ENCODE results near the gene TMEM121. TPM values are rescaled to one million over a fixed set of nuclear protein-coding genes. Genes with fewer than 3 reads are reported as not detected.

The TMEM121 gene
- total and polyA plus RNA-seq, 10 of the 15 experiments (the other 5 are each of a cell fraction or from before 2014, with no cell fraction given) = 0.04 to 4.9 (median 1.2) TPM; not detected in 2

DNA sequence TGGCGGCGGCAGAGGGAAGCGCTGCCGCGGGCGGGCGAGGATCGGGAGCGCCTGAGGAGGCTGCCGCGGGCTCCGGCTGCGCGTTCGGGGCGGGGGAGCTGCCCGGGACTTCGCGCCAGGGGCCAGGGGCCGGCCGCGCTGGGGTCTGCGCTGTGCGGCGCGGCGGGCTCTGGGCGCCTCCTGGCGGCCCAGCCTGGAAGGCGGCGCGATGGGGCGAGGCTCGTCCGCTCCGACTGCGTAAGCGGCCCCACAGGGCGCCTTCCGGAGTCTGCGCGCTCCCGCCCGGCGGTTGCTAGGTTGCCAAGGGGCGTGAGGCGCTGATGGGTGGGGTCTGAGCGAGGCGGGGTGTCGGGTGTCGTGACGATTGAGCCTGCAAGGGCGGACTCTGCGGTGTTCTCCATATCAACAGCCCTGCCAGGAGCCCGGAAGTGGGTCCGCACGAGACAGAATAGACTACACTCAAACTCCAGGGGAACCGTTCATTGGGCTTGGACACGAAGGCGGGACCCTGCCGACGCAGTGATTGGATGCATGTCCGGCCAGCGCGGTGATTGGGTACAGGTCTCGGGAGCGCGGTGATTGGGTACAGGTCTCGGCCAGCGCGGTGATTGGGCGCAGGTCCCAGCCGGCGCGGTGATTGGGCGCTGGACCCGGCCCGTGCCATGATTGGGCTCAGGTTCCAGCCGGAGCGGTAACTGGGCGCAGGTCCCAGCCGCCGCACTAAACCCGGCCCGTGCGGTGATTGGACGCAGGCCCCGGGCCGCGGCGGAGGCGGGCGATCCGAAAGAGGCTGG lies 35.6 kb upstream of the TMEM121 start, which contains the start of gene TEDC1 (continued):
- TF ChIP-seq BHLHE40 (IDR thresholded peaks at IDR 0.05; ENCODE audit: borderline replicate concordance in 1 of 2, low read depth in 2 of 2, low read length in 1 of 2) = peak; percentile 92 to 97
- TF ChIP-seq, protein P1, sequence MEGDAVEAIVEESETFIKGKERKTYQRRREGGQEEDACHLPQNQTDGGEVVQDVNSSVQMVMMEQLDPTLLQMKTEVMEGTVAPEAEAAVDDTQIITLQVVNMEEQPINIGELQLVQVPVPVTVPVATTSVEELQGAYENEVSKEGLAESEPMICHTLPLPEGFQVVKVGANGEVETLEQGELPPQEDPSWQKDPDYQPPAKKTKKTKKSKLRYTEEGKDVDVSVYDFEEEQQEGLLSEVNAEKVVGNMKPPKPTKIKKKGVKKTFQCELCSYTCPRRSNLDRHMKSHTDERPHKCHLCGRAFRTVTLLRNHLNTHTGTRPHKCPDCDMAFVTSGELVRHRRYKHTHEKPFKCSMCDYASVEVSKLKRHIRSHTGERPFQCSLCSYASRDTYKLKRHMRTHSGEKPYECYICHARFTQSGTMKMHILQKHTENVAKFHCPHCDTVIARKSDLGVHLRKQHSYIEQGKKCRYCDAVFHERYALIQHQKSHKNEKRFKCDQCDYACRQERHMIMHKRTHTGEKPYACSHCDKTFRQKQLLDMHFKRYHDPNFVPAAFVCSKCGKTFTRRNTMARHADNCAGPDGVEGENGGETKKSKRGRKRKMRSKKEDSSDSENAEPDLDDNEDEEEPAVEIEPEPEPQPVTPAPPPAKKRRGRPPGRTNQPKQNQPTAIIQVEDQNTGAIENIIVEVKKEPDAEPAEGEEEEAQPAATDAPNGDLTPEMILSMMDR (IDR thresholded peaks at IDR 0.05 in 2 of 3, conservative IDR thresholded peaks at IDR 0.05 in 1 of 3; ENCODE audit: control insufficient read depth in 2 of 3, extremely low read depth in 1 of 3, insufficient read depth in 1 of 3, low read depth in 3 of 3, low read length in 3 of 3) = peak; percentile 69 to 93 (median 78); a peak in 5 of 6 replicates
- no peak for TF ChIP-seq BRCA1 (IDR thresholded peaks at IDR 0.05; ENCODE audit: low read depth, low read length)
- TF ChIP-seq LARP7 (IDR thresholded peaks at IDR 0.05) = peak; percentile 99
- peak; percentile 57 for TF ChIP-seq MXI1 (IDR thresholded peaks at IDR 0.05; ENCODE audit: low read depth, low read length)
- no peak for TF ChIP-seq ETV6 (conservative IDR thresholded peaks at IDR 0.05 in 1 of 2, IDR thresholded peaks at IDR 0.05 in 1 of 2; ENCODE audit: borderline replicate concordance in 1 of 2, low read depth in 1 of 2)
- TF ChIP-seq IKZF2 (IDR thresholded peaks at IDR 0.05) = no peak
- TF ChIP-seq JUNB (IDR thresholded peaks at IDR 0.05) = no peak
- TF ChIP-seq BACH1 (IDR thresholded peaks at IDR 0.05; ENCODE audit: borderline replicate concordance) = peak; percentile 96
- TF ChIP-seq NFYA (IDR thresholded peaks at IDR 0.05; ENCODE audit: borderline replicate concordance, low read depth, low read length) = peak; percentile 84
- TF ChIP-seq STAT1 (conservative IDR thresholded peaks at IDR 0.05) = peak; percentile 74
- no peak for TF ChIP-seq SPI1 (IDR thresholded peaks at IDR 0.05; ENCODE audit: borderline replicate concordance, insufficient read depth, low read depth, low read length)
- TF ChIP-seq PML (IDR thresholded peaks at IDR 0.05; ENCODE audit: low read length) = no peak
- TF ChIP-seq HDAC6 (IDR thresholded peaks at IDR 0.05; ENCODE audit: unreplicated experiment) = no peak
- TF ChIP-seq, protein P2, sequence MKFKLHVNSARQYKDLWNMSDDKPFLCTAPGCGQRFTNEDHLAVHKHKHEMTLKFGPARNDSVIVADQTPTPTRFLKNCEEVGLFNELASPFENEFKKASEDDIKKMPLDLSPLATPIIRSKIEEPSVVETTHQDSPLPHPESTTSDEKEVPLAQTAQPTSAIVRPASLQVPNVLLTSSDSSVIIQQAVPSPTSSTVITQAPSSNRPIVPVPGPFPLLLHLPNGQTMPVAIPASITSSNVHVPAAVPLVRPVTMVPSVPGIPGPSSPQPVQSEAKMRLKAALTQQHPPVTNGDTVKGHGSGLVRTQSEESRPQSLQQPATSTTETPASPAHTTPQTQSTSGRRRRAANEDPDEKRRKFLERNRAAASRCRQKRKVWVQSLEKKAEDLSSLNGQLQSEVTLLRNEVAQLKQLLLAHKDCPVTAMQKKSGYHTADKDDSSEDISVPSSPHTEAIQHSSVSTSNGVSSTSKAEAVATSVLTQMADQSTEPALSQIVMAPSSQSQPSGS (IDR thresholded peaks at IDR 0.05; ENCODE audit: low read length) = no peak
- TF ChIP-seq, protein P3, sequence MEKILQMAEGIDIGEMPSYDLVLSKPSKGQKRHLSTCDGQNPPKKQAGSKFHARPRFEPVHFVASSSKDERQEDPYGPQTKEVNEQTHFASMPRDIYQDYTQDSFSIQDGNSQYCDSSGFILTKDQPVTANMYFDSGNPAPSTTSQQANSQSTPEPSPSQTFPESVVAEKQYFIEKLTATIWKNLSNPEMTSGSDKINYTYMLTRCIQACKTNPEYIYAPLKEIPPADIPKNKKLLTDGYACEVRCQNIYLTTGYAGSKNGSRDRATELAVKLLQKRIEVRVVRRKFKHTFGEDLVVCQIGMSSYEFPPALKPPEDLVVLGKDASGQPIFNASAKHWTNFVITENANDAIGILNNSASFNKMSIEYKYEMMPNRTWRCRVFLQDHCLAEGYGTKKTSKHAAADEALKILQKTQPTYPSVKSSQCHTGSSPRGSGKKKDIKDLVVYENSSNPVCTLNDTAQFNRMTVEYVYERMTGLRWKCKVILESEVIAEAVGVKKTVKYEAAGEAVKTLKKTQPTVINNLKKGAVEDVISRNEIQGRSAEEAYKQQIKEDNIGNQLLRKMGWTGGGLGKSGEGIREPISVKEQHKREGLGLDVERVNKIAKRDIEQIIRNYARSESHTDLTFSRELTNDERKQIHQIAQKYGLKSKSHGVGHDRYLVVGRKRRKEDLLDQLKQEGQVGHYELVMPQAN (conservative IDR thresholded peaks at IDR 0.05) = peak; percentile 88
- no peak for TF ChIP-seq CBX5 (IDR thresholded peaks at IDR 0.05; ENCODE audit: low read depth)
- 0 out of 2 replicates have a peak, but pooled peaks have one; percentile 24 for TF ChIP-seq POLR2AphosphoS2 (IDR thresholded peaks at IDR 0.05; ENCODE audit: low read depth, low read length)
- TF ChIP-seq, protein P4, sequence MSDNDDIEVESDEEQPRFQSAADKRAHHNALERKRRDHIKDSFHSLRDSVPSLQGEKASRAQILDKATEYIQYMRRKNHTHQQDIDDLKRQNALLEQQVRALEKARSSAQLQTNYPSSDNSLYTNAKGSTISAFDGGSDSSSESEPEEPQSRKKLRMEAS (IDR thresholded peaks at IDR 0.05; ENCODE audit: low read depth, low read length) = peak; percentile 25
- TF ChIP-seq MTA3 (IDR thresholded peaks at IDR 0.05; ENCODE audit: borderline replicate concordance, low read length) = no peak
- TF ChIP-seq IRF4 (IDR thresholded peaks at IDR 0.05; ENCODE audit: low read depth, low read length) = no peak; the same call in 1 of the 2 replicates
- peak; percentile 70 for TF ChIP-seq HCFC1 (IDR thresholded peaks at IDR 0.05; ENCODE audit: low read length)
- peak; percentile 77; the same call in 1 of the 2 replicates for TF ChIP-seq RFX5 (IDR thresholded peaks at IDR 0.05; ENCODE audit: low read depth, low read length)
- TF ChIP-seq NFXL1 (IDR thresholded peaks at IDR 0.05; ENCODE audit: borderline replicate concordance) = no peak
- no peak for TF ChIP-seq ASH2L (IDR thresholded peaks at IDR 0.05; ENCODE audit: borderline replicate concordance, low read depth)
- TF ChIP-seq ZZZ3 (IDR thresholded peaks at IDR 0.05; ENCODE audit: control insufficient read depth, insufficient read length, low read depth) = no peak

Data from GM12878 (cell line).